Sigmoid colon (tissue), 4 donors: Measurements from ENCODE around the gene WIPF2.

ENCODE experiments used
- CTCF ChIP-seq, 4 experiments: fragments of 450-650 bp in 3 of 4; fragments of 200-600 bp in 1 of 4; IDR thresholded peaks; one replicate each; pipeline ENCODE4 v1.5.1; 2016 to 2019; ENCODE audit warnings: antibody characterized with exemption in 4 of 4, mild to moderate bottlenecking in 3 of 4, moderate library complexity in 2 of 4
- EP300 ChIP-seq, 4 donors: sonication (generic); formaldehyde crosslinking; IDR thresholded peaks; one replicate each; pipeline ENCODE4 v1.6.1; 2017; ENCODE audit warnings: antibody characterized with exemption in 4 of 4
- POLR2A ChIP-seq, 2 donors: fragments of 450-650 bp; IDR thresholded peaks; one replicate each; pipeline ENCODE4 v1.6.1; 2016; ENCODE audit warnings: antibody characterized with exemption in 2 of 2, mild to moderate bottlenecking in 2 of 2, moderate library complexity in 2 of 2
- POLR2AphosphoS5 ChIP-seq, 4 donors: sonication (generic); formaldehyde crosslinking; IDR thresholded peaks; one replicate each; pipeline ENCODE4 v1.6.1; 2017; ENCODE audit warnings: antibody characterized with exemption in 4 of 4

GRCh38 chr17:40182606-40183005 lies 36.5 kb upstream of the WIPF2 start:
- TF ChIP-seq POLR2A (IDR thresholded peaks at IDR 0.05): no peak
- TF ChIP-seq CTCF (IDR thresholded peaks at IDR 0.05): no peak
- TF ChIP-seq EP300 (IDR thresholded peaks at IDR 0.05): no peak
- TF ChIP-seq POLR2AphosphoS5 (IDR thresholded peaks at IDR 0.05): no peak
